ENCODE data around the gene ECHS1.

ECHS1 gene

GRCh38 chr10:133356549-133357284 lies 16.4 kb downstream of the ECHS1 start:
- DNase-seq, result no peak

GRCh38 chr10:133355991-133356390 lies 17.2 kb downstream of the ECHS1 start:
- DNase-seq, result no peak

- no peak for DNase-seq
These were observed 17.9 kb downstream of the ECHS1 start for GRCh38 chr10:133355266-133355665.

GRCh38 chr10:133354672-133355240 lies 18.4 kb downstream of the ECHS1 start:
- DNase-seq, result no peak

- DNase-seq, result no peak
These were observed 19.1 kb downstream of the ECHS1 start for GRCh38 chr10:133353988-133354605.

GRCh38 chr10:133353202-133353959 lies 19.8 kb downstream of the ECHS1 start:
- no peak for DNase-seq

- no peak for DNase-seq
These were observed 21.5 kb downstream of the ECHS1 start for GRCh38 chr10:133351408-133352318.

- no peak for DNase-seq
These were observed 22.2 kb downstream of the ECHS1 start for GRCh38 chr10:133350950-133351329.

GRCh38 chr10:133350283-133350949 lies 22.7 kb downstream of the ECHS1 start:
- DNase-seq, result no peak

GRCh38 chr10:133349577-133350011 lies 23.6 kb downstream of the ECHS1 start:
- no peak for DNase-seq

GRCh38 chr10:133349160-133349568 lies 24.0 kb downstream of the ECHS1 start:
- DNase-seq, result no peak

- no peak for DNase-seq
These were observed 25.2 kb downstream of the ECHS1 start for GRCh38 chr10:133347710-133348517.

GRCh38 chr10:133346413-133346812 lies 26.7 kb downstream of the ECHS1 start:
- no peak for DNase-seq

GRCh38 chr10:133344236-133344635 lies 28.9 kb downstream of the ECHS1 start:
- no peak for DNase-seq

- DNase-seq, result no peak
These were observed 29.6 kb downstream of the ECHS1 start for GRCh38 chr10:133343558-133343957.

GRCh38 chr10:133342942-133343341 lies 30.2 kb downstream of the ECHS1 start:
- no peak for DNase-seq

GRCh38 chr10:133341983-133342382 lies 31.2 kb downstream of the ECHS1 start:
- DNase-seq, result no peak

GRCh38 chr10:133339708-133340380 lies 33.3 kb downstream of the ECHS1 start:
- no peak for DNase-seq

- DNase-seq, result no peak
These were observed 34.8 kb downstream of the ECHS1 start for GRCh38 chr10:133338080-133339071.

All from activated CD4-positive, alpha-beta T cell treated with anti-CD3 and anti-CD28 coated beads for 1 hour (primary cell).